SK-N-SH (cell line): ENCODE data around the gene BCL6. TPM values are rescaled to one million over a fixed set of nuclear protein-coding genes. Genes with fewer than 3 reads are reported as not detected.
A peak's percentile ranks its signal among the peaks of the same experiment; 100 is the strongest.

ENCODE experiments used
- CTCF ChIA-PET: fragments of 300-600, 350-600 bp; formaldehyde crosslinking; extraction: SDS; loops from one replicate; lab custom pipeline; 2021; lab: Yijun Ruan, JAX
- POLR2A ChIA-PET: fragments of 350-600 bp; sonication (Branson Sonifier 250); formaldehyde crosslinking; extraction: SDS; loops from one replicate; lab custom pipeline; 2020; ENCODE audit warnings: antibody characterized with exemption, inconsistent platforms; lab: Yijun Ruan, JAX
- DNase-seq: peaks from one replicate; pipeline ENCODE4 v3.0.0; 2012
- H2AFZ ChIP-seq: fragments of 200-600 bp; sonication (generic); 2 replicates; pipeline ENCODE4 v1.8.1; 2016; ENCODE audit warnings: antibody characterized with exemption, mild to moderate bottlenecking, low read depth
- H3F3A ChIP-seq: fragments of 200-600 bp; sonication (generic); replicated peaks from 2 replicates; pipeline ENCODE3; 2016; ENCODE audit warnings: antibody characterized with exemption, mild to moderate bottlenecking; ENCODE audit not compliant: insufficient read depth
- H3K27ac ChIP-seq, 2 experiments: fragments of 200-500 bp in 1 of 2; fragments of 200-600 bp in 1 of 2; sonication (Bioruptor generic) in 1 of 2; sonication (generic), shearing (Covaris generic) in 1 of 2; 2 replicates each; pipeline versions ENCODE4 v1.5.1 to v1.6.1; 2014 to 2016; ENCODE audit warnings: low read depth in 2 of 2, inconsistent platforms in 1 of 2, low read length in 1 of 2, mild to moderate bottlenecking in 1 of 2, mixed read lengths in 1 of 2
- H3K27me3 ChIP-seq: fragments of 200-600 bp; sonication (generic), shearing (Covaris generic); 2 replicates; pipeline ENCODE4 v1.6.1; 2016; ENCODE audit warnings: mixed run types; ENCODE audit not compliant: insufficient read depth
- H3K36me3 ChIP-seq, 2 experiments: fragments of 200-500 bp in 1 of 2; fragments of 200-600 bp in 1 of 2; sonication (Bioruptor generic) in 1 of 2; sonication (generic) in 1 of 2; replicated peaks in 1 of 2; 2 replicates each; pipeline versions ENCODE3 to v1.5.1; 2014 to 2016; ENCODE audit warnings: low read length in 1 of 2, mild to moderate bottlenecking in 1 of 2; ENCODE audit not compliant: insufficient read depth in 2 of 2, control insufficient read depth in 1 of 2
- H3K4me1 ChIP-seq, 2 experiments: fragments of 200-500 bp in 1 of 2; fragments of 200-600 bp in 1 of 2; sonication (Bioruptor generic) in 1 of 2; sonication (generic), shearing (Covaris generic) in 1 of 2; 2 replicates each; pipeline versions ENCODE4 v1.5.1 to v1.6.1; 2014 to 2016; ENCODE audit warnings: low read depth in 1 of 2, low read length in 1 of 2, mixed run types in 1 of 2; ENCODE audit not compliant: insufficient read depth in 2 of 2, control insufficient read depth in 1 of 2
- H3K4me2 ChIP-seq: fragments of 200-600 bp; sonication (generic), shearing (Covaris generic); 2 replicates; pipeline ENCODE4 v1.6.1; 2017; ENCODE audit warnings: mixed run types
- H3K4me3 ChIP-seq, 2 experiments: fragments of 200-500 bp in 1 of 2; fragments of 200-600 bp in 1 of 2; sonication (Bioruptor generic) in 1 of 2; sonication (generic), shearing (Covaris generic) in 1 of 2; 2 replicates each; pipeline versions ENCODE4 v1.5.1 to v1.8.1; 2014 to 2016; ENCODE audit warnings: low read depth in 2 of 2, inconsistent platforms in 1 of 2, low read length in 1 of 2, mild to moderate bottlenecking in 1 of 2, mixed read lengths in 1 of 2, moderate library complexity in 1 of 2
- H3K79me2 ChIP-seq: fragments of 200-600 bp; sonication (generic); 2 replicates; pipeline ENCODE4 v1.8.1; 2017; ENCODE audit warnings: mild to moderate bottlenecking; ENCODE audit not compliant: insufficient read depth
- H3K9ac ChIP-seq: fragments of 200-600 bp; sonication (generic); 2 replicates; pipeline ENCODE4 v1.6.1; 2017; ENCODE audit warnings: mixed run types
- H3K9me2 ChIP-seq: fragments of 200-600 bp; sonication (generic); 2 replicates; pipeline ENCODE4 v1.6.1; 2017; ENCODE audit warnings: mixed run types
- H3K9me3 ChIP-seq: fragments of 200-600 bp; sonication (generic); 2 replicates; pipeline ENCODE4 v1.6.1; 2017; ENCODE audit warnings: mixed run types, mild to moderate bottlenecking, moderate library complexity
- H4K20me1 ChIP-seq: fragments of 200-600 bp; sonication (generic); 2 replicates; pipeline ENCODE4 v1.6.1; 2017; ENCODE audit warnings: mild to moderate bottlenecking, mixed run types; ENCODE audit not compliant: insufficient read depth
- CHD2 ChIP-seq: fragments of 150-350 bp; IDR thresholded peaks from 2 replicates; pipeline ENCODE4 v1.6.1; 2018; ENCODE audit warnings: low read length; ENCODE audit not compliant: partially characterized antibody
- CTCF ChIP-seq: fragments of 200-600 bp; sonication (generic); IDR thresholded peaks from 2 replicates; pipeline ENCODE4 v1.6.1; 2017; ENCODE audit warnings: antibody characterized with exemption, mild to moderate bottlenecking, moderate library complexity
- ELF1 ChIP-seq: IDR thresholded peaks from 2 replicates; pipeline ENCODE4 v1.4.0; 2012
- EP300 ChIP-seq, 2 experiments: IDR thresholded peaks; 2 replicates each; pipeline versions ENCODE4 v1.4.0 to v1.6.1; 2012; ENCODE audit warnings: borderline replicate concordance in 1 of 2, low read depth in 1 of 2, low read length in 1 of 2
- FOXM1 ChIP-seq: IDR thresholded peaks from 2 replicates; pipeline ENCODE4 v1.4.0; 2012; ENCODE audit warnings: low read depth, mild to moderate bottlenecking
- GABPA ChIP-seq: IDR thresholded peaks from 2 replicates; pipeline ENCODE4 v1.4.0; 2012; ENCODE audit warnings: low read depth, mild to moderate bottlenecking
- GATA2 ChIP-seq: sonication (generic); formaldehyde crosslinking; IDR thresholded peaks from 2 replicates; pipeline ENCODE4 v1.5.0; 2020; ENCODE audit warnings: mild to moderate bottlenecking, missing genetic modification reagents
- MXI1 ChIP-seq: IDR thresholded peaks from 2 replicates; pipeline ENCODE4 v1.6.1; 2012; ENCODE audit warnings: mild to moderate bottlenecking, low read depth, low read length, improper control_type of control experiment
- RAD21 ChIP-seq: IDR thresholded peaks from 2 replicates; pipeline ENCODE4 v1.6.1; 2012; ENCODE audit warnings: mild to moderate bottlenecking, low read length
- RCOR1 ChIP-seq: fragments of 150-350 bp; IDR thresholded peaks from 2 replicates; pipeline ENCODE4 v1.6.1; 2017; ENCODE audit warnings: antibody characterized with exemption, low read length
- RFX5 ChIP-seq: IDR thresholded peaks from 2 replicates; pipeline ENCODE4 v1.6.1; 2012; ENCODE audit warnings: mild to moderate bottlenecking, improper control_type of control experiment, low read length
- SIN3A ChIP-seq: IDR thresholded peaks from 2 replicates; pipeline ENCODE4 v1.6.1; 2012; ENCODE audit warnings: low read depth, mild to moderate bottlenecking, low read length, moderate library complexity, borderline replicate concordance
- SMC3 ChIP-seq: IDR thresholded peaks from 2 replicates; pipeline ENCODE4 v1.6.1; 2012; ENCODE audit warnings: low read depth, low read length, improper control_type of control experiment
- TAF1 ChIP-seq: IDR thresholded peaks from 2 replicates; pipeline ENCODE4 v1.6.1; 2012; ENCODE audit warnings: low read depth, mild to moderate bottlenecking, low read length, moderate library complexity, borderline replicate concordance
- TCF12 ChIP-seq: IDR thresholded peaks from 2 replicates; pipeline ENCODE4 v1.4.0; 2012
- USF2 ChIP-seq: fragments of 150-350 bp; IDR thresholded peaks from 2 replicates; pipeline ENCODE4 v1.6.1; 2017; ENCODE audit warnings: antibody characterized with exemption, low read length, low read depth, borderline replicate concordance
- WGBS: methylation state at CpG from one replicate; pipeline ENCODE4 v1.1.6; 2017; ENCODE audit warnings: low lambda C conversion rate; 5-methylcytosine and 5-hydroxymethylcytosine counted together
- polyA plus RNA-seq, 3 experiments: library from polyadenylated mRNA; depleted of rRNA; stranded (reverse); fragments of >200 nt; gene quantifications; 2 replicates each; pipeline ENCODE4 v1.2.3, GENCODE V29; 2012
- TF ChIP-seq, protein P1 (sequence below): IDR thresholded peaks from 2 replicates; pipeline ENCODE4 v1.4.0; 2012; ENCODE audit warnings: low read depth, borderline replicate concordance

BCL6 gene
- polyA plus RNA-seq, 1 of the 3 experiments (the other 2 are of a cell fraction) = 13.8 TPM

DNA sequence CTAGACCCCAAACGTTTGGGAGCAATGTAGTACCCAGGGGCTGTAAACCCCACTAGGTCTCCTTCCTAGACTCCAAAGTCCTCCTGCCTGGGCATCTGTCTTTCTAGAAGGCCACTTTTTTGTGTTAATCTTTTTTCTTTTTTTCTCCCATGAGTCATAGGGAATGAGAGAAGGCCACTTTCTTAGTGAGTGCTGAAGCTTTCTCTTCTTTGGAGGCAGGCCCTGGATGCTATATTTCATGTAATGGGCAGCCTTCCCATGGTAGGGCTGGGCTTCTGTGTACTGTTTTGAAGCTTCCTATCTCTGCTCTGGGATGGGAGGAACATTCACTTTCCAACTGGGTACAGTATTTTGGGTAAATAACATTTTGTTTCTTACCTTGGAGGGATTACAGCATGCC, 27.7 kb downstream of the BCL6 start:
- ChIA-PET POLR2A (no interaction called here), CTCF (interaction anchor here (4.3 to 7.6 kb wide), 3 partner anchors 15 to 399 kb away, joined by 22 to 53 read pairs (median 49); partner anchors contain the start of gene RTP2)
- no peak overlapping the region for H3K4me3 ChIP-seq
- no peaks in the 10 kb centered on the region for H3K9me2 ChIP-seq
- H3F3A ChIP-seq = no peaks in the 10 kb centered on the region
- no peak overlapping the region for H2AFZ ChIP-seq
- no peaks in the 10 kb centered on the region for H3K79me2 ChIP-seq
- 7% methylated on average over 1 of the region's 1 CpG for WGBS
- no peak overlapping the region for H3K27ac ChIP-seq
- H4K20me1 ChIP-seq = no peaks in the 10 kb centered on the region
- no peaks in the 10 kb centered on the region for H3K9me3 ChIP-seq
- H3K27me3 ChIP-seq = no peaks in the 10 kb centered on the region
- no peaks in the 10 kb centered on the region; a peak in 1 of 4 replicates for H3K4me1 ChIP-seq
- H3K9ac ChIP-seq = no peak overlapping the region
- peaks cover 9 to 11% of the 10 kb centered on the region in 2 experiments for H3K36me3 ChIP-seq
- no peak for DNase-seq
- no peak overlapping the region for H3K4me2 ChIP-seq
- no peak for TF ChIP-seq FOXM1

DNA sequence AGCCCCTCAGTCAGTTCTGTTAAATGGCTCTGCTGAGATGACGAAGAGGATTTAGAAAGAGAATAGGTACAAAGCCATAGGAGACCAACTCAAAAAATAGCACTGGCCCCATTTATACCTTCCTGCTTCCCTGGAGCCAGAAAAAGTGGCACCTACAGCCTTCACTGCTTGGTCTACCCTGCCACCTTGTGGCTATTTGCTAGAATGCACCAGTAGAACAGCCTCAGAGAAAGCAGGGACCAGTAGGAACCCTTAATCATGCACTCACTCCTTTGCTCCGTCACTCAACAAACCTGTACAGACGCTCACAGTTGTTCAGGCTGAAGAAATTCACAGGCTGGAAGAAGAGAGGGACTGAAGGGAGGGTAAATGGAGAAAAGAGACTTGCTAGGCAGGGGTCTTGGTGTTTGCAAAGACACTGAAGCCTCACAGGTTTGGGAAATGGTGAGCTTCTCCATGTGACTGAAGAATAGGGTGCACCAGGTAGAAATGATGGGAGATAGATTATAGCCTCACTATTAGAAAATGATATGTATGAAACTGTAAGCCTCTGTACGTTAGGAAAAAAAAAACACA, 30.8 kb downstream of the BCL6 start:
- CTCF ChIA-PET = interaction anchor here (0.6 to 7.6 kb wide), 22 partner anchors 9 to 1521 kb away, joined by 3 to 53 read pairs (median 4); partner anchors contain the start of genes BCL6 and RTP2
- Histone ChIP-seq H2AFZ (no peak overlapping the region), H3F3A (no peaks in the 10 kb centered on the region), H3K27me3 (no peaks in the 10 kb centered on the region; the same call in 1 of the 2 replicates), H3K4me1 (no peaks in the 10 kb centered on the region), H3K36me3 (no peaks in the 10 kb centered on the region), H3K9me2 (no peaks in the 10 kb centered on the region), H3K4me2 (no peak overlapping the region), H3K27ac (no peak overlapping the region), H3K9ac (no peak overlapping the region), H3K79me2 (no peaks in the 10 kb centered on the region), H3K9me3 (no peaks in the 10 kb centered on the region), H4K20me1 (no peaks in the 10 kb centered on the region), H3K4me3 (peak overlapping the region in 1 of 2 experiments; percentile 2; a peak in 1 of 4 replicates)
- DNase-seq = peak; percentile 65
- 3% methylated on average over 4 of the region's 4 CpGs for WGBS
- TF ChIP-seq, protein P1, sequence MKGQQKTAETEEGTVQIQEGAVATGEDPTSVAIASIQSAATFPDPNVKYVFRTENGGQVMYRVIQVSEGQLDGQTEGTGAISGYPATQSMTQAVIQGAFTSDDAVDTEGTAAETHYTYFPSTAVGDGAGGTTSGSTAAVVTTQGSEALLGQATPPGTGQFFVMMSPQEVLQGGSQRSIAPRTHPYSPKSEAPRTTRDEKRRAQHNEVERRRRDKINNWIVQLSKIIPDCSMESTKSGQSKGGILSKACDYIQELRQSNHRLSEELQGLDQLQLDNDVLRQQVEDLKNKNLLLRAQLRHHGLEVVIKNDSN = no peak
- no peak for TF ChIP-seq GABPA
- TF ChIP-seq TAF1 = no peak
- TF ChIP-seq USF2 = no peak
- TF ChIP-seq SMC3 = peak; percentile 78
- no peak for TF ChIP-seq EP300 (IDR thresholded peaks at IDR 0.05; ENCODE audit: borderline replicate concordance in 1 of 2, low read depth in 1 of 2, low read length in 1 of 2)
- TF ChIP-seq TCF12 = no peak
- TF ChIP-seq RFX5 = no peak
- no peak for TF ChIP-seq RCOR1
- no peak for TF ChIP-seq CHD2
- TF ChIP-seq GATA2 = no peak
- TF ChIP-seq RAD21 = peak; percentile 88
- no peak for TF ChIP-seq SIN3A
- peak; percentile 91 for TF ChIP-seq CTCF
- TF ChIP-seq MXI1 = no peak
- no peak for TF ChIP-seq ELF1
- POLR2A ChIA-PET = no interaction called here
